HG03064 (cell line): ENCODE results near the gene OR1J2.
"Not testable (repeated sequence)": the region's sequence is repeated elsewhere in the genome, so short reads cannot be mapped to it uniquely, and the experiment has no call there.

Experiments used
- ATAC-seq: cut with Tn5 transposase; IDR thresholded peaks from one replicate; pipeline ENCODE4 v1.9.1; 2021; ENCODE audit warnings: low read depth; ENCODE audit not compliant: unreplicated experiment

The OR1J2 gene, protein sequence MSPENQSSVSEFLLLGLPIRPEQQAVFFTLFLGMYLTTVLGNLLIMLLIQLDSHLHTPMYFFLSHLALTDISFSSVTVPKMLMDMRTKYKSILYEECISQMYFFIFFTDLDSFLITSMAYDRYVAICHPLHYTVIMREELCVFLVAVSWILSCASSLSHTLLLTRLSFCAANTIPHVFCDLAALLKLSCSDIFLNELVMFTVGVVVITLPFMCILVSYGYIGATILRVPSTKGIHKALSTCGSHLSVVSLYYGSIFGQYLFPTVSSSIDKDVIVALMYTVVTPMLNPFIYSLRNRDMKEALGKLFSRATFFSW

DNA sequence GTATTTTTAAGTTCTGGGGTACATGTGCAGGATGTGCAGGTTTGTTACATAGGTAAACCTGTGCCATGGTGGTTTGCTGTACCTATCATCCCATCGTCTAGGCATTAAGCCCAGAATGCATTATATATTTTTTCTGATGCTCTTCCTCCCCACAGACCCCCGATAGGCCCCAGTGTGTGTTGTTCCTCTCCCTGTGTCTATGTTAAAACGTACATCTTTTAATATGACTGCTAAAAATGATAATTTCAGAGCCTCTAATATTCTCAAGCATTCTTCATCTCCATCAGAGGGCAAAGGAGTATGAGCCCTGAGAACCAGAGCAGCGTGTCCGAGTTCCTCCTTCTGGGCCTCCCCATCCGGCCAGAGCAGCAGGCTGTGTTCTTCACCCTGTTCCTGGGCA is at the start of gene OR1J2:
Gene OR1J2 (plus strand): TSS at position 301 of the 400 bp plus-strand sequence. CDS start 0 bp downstream, at position 301.
- no peak for ATAC-seq

DNA sequence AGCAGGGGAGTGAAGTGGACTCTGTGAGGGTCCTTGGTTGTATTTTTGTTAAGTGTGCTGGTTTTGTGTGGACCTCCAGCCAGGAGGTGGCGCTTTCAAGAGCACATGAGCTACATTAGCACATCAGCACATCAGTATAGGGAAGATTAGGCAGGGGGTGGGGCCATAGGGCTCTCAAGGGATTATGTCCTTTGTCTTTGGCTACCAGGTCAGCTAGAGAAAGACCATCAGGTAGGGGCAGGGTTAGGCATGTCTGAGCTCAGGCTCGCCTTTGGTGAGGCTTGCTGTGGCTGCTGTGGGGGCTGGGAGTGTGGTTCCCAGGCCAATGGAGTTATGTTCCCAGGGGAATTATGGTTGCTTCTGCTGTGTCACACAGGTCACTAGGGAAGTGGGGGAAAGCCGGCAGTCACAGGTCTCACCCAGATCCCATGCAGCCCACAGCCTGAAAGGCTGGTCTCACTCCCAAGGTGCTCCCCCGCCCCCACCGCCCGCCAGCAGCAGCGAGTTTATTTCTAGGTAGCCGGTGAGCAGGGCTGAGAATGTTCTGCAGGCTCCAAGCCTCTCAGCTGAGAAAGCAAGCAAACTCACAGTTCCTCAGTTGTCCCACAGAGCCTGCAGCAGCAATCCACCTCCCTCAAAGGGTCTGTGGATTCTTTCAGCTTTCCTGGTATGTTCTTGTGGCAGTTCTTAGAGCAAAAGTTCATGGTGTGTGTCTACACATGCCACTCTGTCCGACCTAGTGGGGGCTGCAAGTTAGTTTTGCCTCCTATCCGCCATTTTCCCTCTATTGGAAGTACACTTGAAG is 46.6 kb upstream of the OR1J2 start:
- ATAC-seq: peak; percentile 62

DNA sequence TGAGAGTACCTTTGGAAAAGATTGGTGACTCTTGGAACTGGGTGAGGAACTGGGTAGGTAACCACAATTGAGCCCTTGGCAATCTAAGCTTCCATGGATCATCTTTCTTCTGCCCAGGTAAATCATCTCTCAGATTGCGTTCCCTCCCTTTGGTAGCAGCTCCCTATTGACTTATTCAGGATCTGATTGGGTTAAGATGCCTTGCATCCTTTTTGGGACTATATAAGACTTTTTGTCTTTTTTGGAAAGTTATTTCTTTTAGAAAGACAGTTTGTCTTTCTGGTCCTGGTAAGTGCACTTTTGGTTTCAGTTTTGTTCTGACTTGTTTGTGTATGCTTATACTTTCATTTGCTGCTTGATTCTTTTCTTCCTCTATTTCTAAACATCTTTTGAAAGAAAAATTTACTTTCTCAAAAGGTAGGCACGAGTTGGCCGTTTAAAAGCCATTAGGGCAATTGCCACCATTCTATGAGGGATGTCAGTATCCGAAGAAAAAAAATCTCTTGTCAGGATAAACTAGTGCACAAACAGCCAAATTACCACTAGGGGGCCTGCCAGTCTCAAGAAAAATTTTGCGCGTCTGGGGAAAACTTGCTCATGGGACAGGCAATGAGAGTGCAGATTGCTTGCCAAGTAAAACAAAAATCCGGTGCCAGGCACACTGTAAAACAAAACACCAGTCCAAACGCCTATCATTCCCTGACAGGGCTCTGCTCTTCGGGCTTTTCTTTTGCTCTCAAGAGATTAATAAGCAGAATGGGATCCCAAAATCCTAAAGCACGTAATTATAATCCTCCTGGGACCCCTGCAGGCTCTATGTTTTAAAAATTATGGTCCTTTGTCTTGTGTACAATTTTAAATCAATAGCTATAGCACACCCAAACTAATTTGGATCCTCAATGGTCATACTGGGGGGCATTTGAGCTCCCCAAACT is 45.7 kb upstream of the OR1J2 start:
- ATAC-seq: peak; percentile 63

DNA sequence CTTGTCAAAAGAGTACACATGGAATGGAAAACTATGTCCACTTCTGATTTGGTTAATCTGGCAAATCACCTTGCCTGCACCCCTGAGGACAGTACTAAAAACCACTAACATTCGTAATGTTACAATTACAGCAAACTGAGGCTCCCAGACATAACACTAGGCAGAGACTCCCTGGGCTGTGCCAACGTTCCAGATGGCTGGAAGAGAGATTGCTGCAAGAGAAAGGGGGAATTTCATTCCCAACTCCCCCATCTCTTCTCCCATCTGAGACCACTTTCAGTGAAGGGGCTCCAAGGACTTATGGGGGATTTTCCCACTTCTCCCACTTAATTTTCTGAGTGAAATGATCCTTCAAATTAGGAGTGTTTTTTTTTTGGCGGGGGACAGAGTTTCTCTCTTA is 44.1 kb upstream of the OR1J2 start:
- no peak for ATAC-seq

DNA sequence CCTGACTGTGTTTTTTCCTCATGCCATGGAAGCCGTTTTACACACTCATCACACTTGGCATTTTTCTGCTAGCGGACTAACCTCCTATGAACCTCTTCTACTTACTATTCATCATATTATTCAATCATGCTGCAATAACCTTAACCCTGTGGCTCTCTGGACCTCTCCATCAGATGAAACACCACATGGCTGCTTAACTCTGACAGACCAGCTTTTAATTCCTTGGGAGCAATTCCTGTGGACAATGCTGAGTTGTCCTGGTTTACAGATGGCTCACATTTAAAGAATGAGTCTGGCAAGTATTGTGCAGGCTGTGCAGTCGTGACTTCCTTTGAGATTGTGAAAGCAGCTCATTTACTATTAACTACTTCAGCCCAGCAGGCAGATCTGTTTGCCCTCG is 41.9 kb upstream of the OR1J2 start:
- ATAC-seq: no peak

DNA sequence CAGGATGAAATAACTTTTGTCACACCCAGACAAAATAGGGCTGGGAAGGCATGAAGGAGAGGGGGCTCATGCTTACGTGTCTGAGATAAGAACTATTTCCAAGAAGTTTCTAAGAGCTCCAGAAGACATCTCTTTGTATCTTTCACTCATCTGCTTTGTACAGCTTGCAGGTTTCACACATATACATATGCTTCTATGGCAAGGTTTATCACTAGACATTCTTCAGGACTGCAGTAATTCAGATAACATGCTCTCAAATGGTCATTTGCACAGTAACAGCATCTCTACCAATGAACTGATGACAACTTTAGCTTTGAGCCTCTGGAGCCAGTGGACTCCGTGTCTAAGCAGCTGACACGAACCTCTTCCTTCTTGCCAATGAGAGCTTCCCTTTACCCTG is 36.0 kb upstream of the OR1J2 start:
- no peak for ATAC-seq

DNA sequence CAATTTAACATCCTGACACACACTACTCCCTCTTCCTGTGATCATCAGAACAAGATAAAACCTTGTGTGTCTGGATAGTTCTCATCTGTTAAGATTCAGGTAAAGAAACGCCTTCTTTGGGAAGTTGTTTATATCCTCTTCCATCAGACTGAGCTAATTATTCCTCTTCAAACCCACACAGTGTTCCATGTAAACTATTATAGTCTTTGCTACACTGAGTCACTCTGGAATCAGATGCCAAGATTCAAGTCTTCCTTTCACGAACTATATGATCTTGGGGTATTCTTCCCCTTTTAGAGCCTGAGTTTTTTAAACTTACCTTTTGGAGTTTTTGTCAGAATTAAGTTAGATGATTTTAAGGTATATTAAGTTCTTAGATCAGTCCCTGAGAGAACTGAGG is 34.9 kb upstream of the OR1J2 start:
- ATAC-seq: no peak

DNA sequence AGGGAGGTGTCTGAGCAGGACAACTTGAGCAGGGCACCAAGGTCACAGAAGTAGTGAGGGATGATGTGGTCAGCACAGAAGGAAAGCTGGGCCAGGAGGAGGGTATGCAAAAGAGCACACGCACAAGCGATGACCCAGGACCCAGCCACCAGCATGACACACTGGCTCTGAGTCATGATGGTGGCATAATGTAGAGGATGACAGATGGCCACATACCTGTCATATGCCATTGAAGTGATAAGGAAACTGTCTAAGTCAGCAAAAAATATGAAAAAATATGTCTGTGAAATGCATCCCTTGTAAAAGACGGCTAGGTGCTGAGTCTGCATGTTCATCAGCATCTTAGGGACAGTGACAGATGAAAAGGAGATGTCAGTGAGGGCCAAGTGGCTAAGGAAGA is 33.3 kb upstream of the OR1J2 start:
- no peak for ATAC-seq

DNA sequence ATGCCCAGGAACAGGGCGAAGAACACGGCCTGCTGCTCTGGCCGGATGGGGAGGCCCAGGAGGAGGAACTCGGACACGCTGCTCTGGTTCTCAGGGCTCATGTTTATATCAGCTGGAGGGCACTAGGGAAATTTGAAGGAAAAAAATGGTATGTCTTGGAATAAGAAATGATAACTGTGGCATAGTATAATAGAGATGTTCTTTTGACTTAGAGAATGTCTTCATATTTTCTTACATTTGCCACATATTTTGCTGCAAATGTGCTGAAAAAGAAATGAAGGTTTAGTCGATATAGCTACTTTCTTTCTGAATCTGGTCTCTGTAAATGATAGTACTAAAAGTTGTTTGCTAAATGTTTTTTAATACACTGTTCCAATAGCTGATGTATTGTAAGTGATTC is 32.8 kb upstream of the OR1J2 start, which contains the start of gene OR1J1:
Gene OR1J1 (minus strand): TSS at position 101 of the 400 bp plus-strand sequence. CDS start 0 bp downstream, at position 101.
- ATAC-seq: no peak

DNA sequence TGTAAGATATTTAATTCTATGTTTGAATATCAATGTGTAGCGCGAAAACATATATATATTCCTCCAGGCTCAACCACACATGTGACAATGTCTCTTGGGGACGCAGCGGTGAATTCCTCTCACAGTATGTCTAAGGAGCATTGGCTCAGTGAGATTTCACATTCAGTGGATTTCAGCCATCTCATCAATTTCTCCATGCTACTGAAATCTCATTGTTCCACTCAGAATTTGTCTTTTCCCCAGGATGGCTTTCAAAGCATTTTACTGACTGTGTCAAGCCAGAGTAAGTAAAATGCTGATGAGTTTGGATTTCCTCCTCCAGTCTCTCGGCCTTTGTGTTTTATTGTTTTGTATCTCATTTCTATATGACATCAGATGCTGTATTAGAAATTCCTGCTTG is 31.5 kb upstream of the OR1J2 start:
- ATAC-seq: no peak

DNA sequence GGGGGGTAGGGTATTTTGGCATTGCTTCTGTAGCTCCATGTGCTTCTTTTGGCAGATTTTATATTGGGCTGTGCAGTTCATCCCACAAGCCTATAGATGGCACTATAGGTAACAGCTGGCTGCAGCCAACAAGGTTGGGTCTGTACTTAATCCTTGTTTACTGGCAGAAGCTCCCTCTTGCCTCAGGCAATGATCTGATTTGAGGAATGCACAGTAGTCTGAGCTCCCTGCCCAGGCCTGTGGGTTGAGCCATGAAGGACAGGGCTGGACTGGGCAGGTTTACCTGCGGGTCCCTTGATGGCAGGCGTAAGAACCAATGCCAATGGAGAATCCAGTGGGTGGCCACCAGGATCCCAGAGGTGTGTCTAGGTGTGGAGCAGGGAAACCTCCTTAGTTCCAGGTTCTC is 11.7 kb upstream of the OR1J2 start:
- no peak for ATAC-seq

DNA sequence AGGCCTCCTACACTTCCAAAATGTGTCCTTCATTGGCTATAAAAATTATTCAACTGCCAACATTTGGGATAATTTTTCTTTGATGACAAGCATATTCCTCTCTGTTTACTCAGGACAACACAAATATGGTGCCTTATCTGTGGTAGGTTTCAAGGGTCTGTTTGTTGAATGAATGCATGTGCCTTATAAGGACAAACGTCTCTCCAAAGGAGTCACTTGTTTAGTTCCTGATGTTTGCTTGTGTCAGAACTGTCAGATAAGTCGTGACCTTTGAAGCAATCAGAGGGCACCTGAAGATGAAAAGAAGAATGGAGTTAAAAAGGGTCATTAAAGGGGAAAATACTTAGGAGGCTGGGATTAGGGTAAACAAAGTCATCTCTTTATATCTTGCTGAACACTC is 3.6 kb upstream of the OR1J2 start:
- no peak for ATAC-seq

DNA sequence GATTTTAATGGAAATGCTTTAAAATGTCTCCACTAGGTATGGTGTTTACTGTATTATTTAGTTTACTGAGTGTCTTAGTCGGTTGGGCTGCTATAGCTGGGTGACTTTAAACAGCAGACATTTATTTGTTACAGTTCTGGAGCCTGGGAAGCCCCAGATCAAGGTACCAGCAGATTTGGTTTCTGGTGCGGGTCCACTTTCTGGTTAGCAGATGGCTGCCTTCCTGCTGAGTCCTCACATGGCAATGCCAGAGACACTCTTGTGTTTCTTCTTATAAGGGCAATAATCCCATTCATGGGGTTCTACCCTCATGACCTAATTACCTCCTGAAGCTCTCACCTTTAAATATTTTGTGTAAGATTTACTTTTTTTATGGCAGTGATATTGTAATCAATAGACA is 7.6 kb downstream of the OR1J2 start:
- ATAC-seq: no peak

DNA sequence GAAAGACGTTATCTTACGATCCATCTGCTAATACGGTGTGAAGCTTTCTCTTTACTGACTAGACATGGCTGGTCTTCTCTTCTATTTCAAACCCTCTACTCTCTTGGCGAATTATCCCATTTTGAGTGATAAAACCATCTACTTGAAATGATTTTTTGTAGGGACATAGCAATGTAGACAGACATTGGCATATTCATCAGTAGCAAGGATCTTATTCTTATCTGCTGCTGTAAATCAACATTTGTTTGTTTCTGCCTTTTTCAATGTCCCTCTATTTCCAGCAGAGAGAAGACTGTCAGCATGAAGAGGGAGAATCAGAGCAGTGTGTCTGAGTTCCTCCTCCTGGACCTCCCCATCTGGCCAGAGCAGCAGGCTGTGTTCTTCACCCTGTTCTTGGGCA is 8.2 kb downstream of the OR1J2 start, which contains the start of gene OR1J4:
Gene OR1J4 (plus strand): TSS at position 301 of the 400 bp plus-strand sequence. CDS start 0 bp downstream, at position 301.
- no peak for ATAC-seq

DNA sequence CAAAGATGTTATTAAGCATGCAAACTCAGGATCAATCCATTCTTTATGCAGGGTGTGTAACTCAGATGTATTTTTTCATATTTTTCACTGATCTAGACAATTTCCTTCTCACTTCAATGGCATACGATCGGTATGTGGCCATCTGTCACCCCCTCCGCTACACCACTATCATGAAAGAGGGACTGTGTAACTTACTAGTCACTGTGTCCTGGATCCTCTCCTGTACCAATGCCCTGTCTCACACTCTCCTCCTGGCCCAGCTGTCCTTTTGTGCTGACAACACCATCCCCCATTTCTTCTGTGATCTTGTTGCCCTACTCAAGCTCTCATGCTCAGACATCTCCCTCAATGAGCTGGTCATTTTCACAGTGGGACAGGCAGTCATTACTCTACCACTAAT is 8.8 kb downstream of the OR1J2 start:
- no peak for ATAC-seq

DNA sequence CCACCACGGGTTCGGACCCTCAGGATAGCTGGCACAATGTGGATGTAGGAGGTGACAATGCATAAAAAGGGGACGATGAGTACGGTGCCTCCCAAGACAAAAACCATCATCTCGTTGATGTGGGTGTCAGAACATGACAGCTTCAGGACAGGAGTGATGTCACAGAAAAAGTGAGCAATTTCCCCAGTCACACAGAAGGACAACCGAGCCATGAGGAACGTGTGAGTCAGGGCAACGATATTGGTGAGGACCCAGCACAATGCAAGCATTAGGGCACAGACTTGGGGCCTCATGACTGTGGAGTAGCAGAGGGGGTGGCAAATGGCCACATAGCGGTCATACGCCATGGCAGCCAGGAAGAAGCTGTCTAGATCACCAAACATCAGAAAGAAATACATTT is 16.0 kb downstream of the OR1J2 start:
- no peak for ATAC-seq

DNA sequence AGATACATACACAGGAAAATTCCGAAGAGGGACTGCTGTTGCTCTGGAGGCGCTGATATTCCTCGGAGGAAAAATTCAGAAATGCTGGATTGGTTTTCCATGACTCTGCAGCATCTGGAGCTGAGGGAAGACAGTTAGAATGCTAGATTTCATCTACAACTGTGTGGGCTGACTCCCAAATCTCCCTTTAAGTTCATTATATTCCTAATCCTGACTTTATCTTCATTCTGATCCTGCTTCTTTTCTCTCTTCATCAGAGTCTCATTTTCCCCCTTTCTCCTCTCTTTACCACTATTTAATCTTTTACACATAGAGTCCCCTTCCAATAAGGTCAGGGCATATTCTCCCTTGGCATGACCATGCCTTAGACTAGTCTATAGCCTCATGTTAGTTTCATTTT is 16.6 kb downstream of the OR1J2 start, which contains the start of gene OR1N1:
Gene OR1N1 (minus strand): TSS at position 101 of the 400 bp plus-strand sequence. CDS start 0 bp downstream, at position 101.
- no peak for ATAC-seq

DNA sequence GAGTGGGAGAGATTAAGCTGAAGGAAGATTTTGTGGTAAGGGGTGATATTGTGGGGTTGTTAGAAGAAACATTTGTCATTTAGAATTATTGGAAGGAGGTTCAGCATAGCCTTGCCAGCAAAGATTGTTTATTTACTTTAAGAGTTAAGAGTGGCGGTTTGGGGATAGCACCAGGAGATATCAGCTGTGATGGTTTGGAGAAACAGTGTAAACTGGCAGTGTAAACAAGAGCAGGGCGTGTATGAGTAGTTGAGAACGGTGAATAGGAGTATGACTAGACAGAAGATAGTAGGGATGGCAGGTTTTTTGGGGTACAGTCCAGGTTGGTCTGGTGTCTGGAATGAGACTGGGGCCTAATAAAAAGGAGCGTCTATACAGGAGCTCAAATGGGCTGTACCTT is 20.6 kb downstream of the OR1J2 start:
- not testable (repeated sequence) for ATAC-seq

DNA sequence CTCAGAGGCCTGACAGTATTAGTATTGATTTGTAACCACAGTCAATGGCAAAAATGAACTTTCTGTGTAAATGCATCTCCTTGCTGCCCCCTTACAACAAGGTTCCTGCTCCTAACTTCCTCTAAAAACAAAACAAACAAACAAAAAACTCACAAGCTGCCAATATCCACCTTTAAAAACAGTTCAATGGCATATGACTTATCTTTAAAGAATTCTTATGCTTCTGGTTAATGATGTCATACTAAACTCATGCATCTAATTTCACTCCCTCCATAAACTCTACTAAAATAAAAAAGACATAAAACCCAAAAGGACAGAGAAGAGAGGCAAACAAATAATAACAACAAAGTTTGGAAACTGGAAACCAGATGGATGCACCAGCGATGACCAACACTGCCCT is 25.5 kb downstream of the OR1J2 start:
- ATAC-seq: no peak

DNA sequence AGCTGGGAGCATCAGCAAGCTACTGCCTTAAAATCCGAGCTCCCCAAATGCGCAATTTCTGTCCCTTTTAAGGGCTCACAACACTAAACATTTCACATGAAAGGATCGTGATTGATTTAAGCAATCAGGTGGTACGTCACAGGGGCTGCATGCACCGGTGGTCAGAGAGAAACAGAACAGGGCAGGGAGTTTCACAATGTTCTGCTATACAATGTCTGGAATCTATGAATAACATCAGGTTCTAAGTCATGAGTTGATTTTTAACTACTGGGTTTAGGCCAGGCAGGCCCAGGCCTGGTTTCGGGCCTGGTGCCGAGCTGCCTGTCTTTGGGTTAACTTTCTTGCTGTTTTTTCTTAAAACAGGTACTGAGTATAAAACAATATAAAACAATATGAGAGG is 26.5 kb downstream of the OR1J2 start:
- ATAC-seq: not testable (repeated sequence)

DNA sequence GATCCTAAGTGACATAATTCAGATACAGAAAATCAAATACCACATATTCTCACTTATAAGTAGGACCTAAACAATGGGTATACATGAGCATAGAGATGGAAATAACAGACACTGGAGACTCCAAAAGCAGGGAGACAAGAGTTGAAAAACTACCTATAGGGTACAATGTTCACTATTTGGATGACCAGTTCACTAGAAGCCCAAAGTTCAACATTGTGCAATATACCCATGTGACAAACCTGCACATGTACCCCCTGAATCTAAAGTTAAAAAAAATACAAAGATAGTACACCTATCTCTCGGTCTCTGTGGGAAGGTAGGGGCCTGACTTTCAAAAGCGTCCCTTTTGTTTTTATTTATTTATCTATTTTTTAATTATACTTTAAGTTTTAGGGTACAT is 28.2 kb downstream of the OR1J2 start:
- no peak for ATAC-seq
